IgD-negative memory B cell (primary cell): Measurements from ENCODE around the gene BCAS1. TPM values are rescaled to one million over a fixed set of nuclear protein-coding genes. Genes with fewer than 3 reads are reported as not detected.

Experiments used
- H3K27ac Mint-ChIP-seq, 3 donors: one replicate each; pipeline ENCODE4 v1.8.0; 2020 to 2022; ENCODE audit warnings: mild to moderate bottlenecking in 3 of 3, mixed read lengths in 3 of 3, moderate library complexity in 1 of 3
- H3K27me3 Mint-ChIP-seq: one replicate; pipeline ENCODE4 v1.8.0; 2021; ENCODE audit warnings: mixed read lengths
- H3K36me3 Mint-ChIP-seq: one replicate; pipeline ENCODE4 v1.8.0; 2020; ENCODE audit warnings: mild to moderate bottlenecking, mixed read lengths
- H3K4me1 Mint-ChIP-seq, 3 donors: one replicate each; pipeline ENCODE4 v1.8.0; 2020 to 2022; ENCODE audit warnings: mixed read lengths in 3 of 3, mild to moderate bottlenecking in 1 of 3
- H3K4me3 Mint-ChIP-seq, 4 donors: one replicate each; pipeline ENCODE4 v1.8.0; 2020 to 2022; ENCODE audit warnings: mild to moderate bottlenecking in 4 of 4, mixed read lengths in 4 of 4, moderate library complexity in 3 of 4
- H3K9me3 Mint-ChIP-seq, 3 donors: one replicate each; pipeline ENCODE4 v1.8.0; 2020 to 2021; ENCODE audit warnings: mixed read lengths in 3 of 3, mild to moderate bottlenecking in 1 of 3
- polyA plus RNA-seq: library from polyadenylated mRNA; unstranded; fragments of 300-500 nt; fragmentation: Illumina TruSeq; gene quantifications from one replicate; pipeline ENCODE4 v1.2.3, GENCODE V29; 2021

The BCAS1 gene
- polyA plus RNA-seq, result 1.8 TPM

GRCh38 chr20:54070187-54070987, at the start of gene BCAS1:
Gene BCAS1 (minus strand): TSS chr20:54070594. CDS start chr20:54058718, 11,876 bp downstream.
- H3K4me1 Mint-ChIP-seq, result peaks cover 0 to 17% (median 7%) of the 10 kb centered on the region in 3 donors
- H3K4me3 Mint-ChIP-seq, result no peak within 1 kb of the TSS
- peak within 1 kb of the TSS in 1 of 3 donors; percentile 43 for H3K27ac Mint-ChIP-seq
- no peaks in the 10 kb centered on the region for H3K36me3 Mint-ChIP-seq
- peaks cover 0 to 2% (median 0%) of the 10 kb centered on the region in 3 donors for H3K9me3 Mint-ChIP-seq
- H3K27me3 Mint-ChIP-seq, result peaks cover 3% of the 10 kb centered on the region

DNA sequence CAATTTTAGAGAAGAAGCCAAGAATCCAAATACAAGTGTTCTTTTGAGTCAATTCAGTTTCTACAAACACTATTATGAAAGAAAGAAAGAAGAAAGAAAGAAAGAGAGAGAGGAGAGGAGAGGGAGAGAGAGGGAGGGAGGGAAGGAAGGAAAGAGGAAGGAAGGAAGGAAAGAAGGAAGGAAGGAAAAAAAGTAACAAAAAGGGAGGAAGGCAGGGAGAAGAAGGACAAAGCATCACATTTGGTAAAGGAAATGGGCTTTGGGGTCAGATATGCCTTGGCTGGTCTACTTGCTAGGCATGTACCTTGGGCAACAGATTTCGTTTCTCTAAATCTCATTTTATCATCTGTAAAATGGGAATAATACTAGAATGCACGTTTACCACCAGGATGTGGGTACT, 49.4 kb upstream of the BCAS1 start:
- Mint-ChIP-seq H3K4me1 (peaks cover 3 to 6% (median 4%) of the 10 kb centered on the region in 3 donors), H3K4me3 (no peak overlapping the region), H3K9me3 (no peaks in the 10 kb centered on the region), H3K27me3 (peaks cover 1% of the 10 kb centered on the region), H3K27ac (no peak overlapping the region), H3K36me3 (peaks cover 2% of the 10 kb centered on the region)

DNA sequence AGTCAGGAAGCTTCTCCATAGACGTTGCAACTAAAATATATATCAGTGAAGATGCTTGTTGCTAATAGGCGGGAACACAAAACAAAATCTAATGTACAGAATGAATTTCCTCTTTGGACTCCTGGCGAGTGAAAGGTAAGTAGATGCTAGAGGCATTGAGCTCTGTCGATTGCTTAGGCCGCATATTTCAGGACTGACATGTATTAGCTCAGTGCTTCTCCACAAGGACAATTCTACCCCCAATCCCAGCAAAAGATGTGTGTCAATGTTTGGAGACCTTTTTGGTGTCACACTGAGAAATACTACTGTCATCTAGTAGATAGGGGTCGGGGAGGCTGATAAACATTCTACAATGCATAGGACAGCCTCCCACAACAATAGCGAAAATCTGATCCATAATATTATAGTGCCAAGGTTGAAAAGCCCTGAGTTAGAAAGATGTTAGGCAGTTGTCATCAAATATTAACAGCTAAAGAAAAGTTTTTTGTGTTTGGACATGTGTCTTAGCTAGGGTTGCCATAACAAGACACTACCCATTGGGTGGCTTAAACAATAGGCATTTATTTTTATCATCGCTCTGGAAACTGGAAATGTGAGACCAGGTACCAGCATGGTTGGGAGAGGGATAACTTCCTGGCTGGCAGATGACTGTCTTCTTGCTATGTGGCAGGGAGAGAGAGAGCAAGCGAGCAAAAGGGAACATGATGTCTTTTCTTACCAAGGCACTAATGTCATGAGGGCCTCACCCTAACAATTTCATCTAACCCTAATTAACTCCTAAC, 48.0 kb upstream of the BCAS1 start:
- Mint-ChIP-seq H3K4me1 (peaks cover 3 to 6% (median 4%) of the 10 kb centered on the region in 3 donors), H3K9me3 (no peaks in the 10 kb centered on the region), H3K27ac (no peak overlapping the region), H3K4me3 (no peak overlapping the region), H3K36me3 (peaks cover 4% of the 10 kb centered on the region), H3K27me3 (peaks cover 4% of the 10 kb centered on the region)

- Mint-ChIP-seq H3K36me3 (peaks cover 4% of the 10 kb centered on the region), H3K4me1 (peaks cover 0 to 1% (median 0%) of the 10 kb centered on the region in 3 donors), H3K27me3 (peaks cover 7% of the 10 kb centered on the region), H3K4me3 (no peak overlapping the region), H3K27ac (no peak overlapping the region), H3K9me3 (no peaks in the 10 kb centered on the region)
Measured at GRCh38 chr20:54116550-54117235, 46.3 kb upstream of the BCAS1 start.

DNA sequence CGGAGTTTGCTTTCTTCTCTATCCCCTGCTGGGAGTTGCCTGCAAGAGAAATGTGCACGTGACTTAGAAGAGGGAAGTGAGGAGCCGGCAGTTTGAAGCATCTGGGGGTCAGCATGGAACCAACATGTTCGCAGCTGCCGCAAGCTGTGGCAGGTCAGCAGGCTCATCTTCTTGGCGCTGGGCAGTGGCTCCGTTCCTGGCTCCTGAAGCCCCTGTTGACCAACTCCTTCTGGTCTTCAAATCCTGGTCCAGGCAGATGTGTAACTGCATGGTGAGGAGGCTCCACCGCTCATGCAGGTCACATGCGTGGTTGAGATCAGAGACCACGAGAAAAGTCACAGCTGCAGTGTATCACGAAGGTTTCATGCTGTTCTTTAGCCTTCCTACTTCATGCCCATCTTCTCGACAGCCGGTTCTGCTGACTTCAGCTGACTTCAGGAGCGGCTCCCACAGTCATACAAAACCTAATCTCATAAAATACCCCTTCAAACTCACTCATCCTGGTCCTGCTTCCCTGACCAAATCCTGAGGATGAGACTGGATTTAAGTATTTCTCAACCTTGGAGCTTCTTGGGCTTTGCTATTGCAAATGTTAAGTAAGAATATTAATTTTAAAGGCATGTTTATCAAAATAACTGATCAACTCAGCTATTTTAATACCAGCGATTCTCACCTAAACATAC, 44.9 kb upstream of the BCAS1 start:
- H3K4me1 Mint-ChIP-seq, result no peaks in the 10 kb centered on the region
- H3K27ac Mint-ChIP-seq, result no peak overlapping the region
- peaks cover 7% of the 10 kb centered on the region for H3K27me3 Mint-ChIP-seq
- H3K36me3 Mint-ChIP-seq, result peaks cover 2% of the 10 kb centered on the region
- H3K9me3 Mint-ChIP-seq, result no peaks in the 10 kb centered on the region
- no peak overlapping the region for H3K4me3 Mint-ChIP-seq

DNA sequence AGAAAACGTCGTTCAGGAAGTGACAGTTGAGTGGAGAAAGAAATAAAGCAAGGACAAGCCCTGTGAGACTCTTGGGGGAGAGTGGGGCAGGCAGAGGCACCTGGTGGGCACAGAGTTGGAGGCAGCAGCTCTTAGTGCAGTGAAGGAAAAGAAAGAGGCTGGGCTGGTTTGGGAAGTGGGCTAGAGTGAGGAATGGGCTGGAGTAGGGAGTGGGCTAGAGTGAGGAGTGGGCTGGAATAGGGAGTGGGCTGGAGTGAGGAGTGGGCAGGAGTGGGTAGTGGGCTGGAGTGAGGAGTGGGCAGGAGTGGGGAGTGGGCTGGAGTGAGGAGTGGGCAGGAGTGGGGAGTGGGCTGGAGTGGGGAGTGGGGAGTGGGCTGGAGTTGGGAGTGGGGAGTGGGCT, 43.7 kb upstream of the BCAS1 start:
- peaks cover 2% of the 10 kb centered on the region for H3K36me3 Mint-ChIP-seq
- no peak overlapping the region for H3K4me3 Mint-ChIP-seq
- H3K27ac Mint-ChIP-seq, result no peak overlapping the region

GRCh38 chr20:54113566-54113965, 43.2 kb upstream of the BCAS1 start:
- no peaks in the 10 kb centered on the region for H3K9me3 Mint-ChIP-seq

More for the DNA sequence above, 43.7 kb upstream of the BCAS1 start:
- Mint-ChIP-seq H3K4me1 (no peaks in the 10 kb centered on the region), H3K9me3 (no peaks in the 10 kb centered on the region), H3K27me3 (peaks cover 7% of the 10 kb centered on the region)

GRCh38 chr20:54112221-54112884, 42.0 kb upstream of the BCAS1 start:
- Mint-ChIP-seq H3K27me3 (peaks cover 8% of the 10 kb centered on the region), H3K27ac (no peak overlapping the region), H3K4me3 (no peak overlapping the region)

More at GRCh38 chr20:54113566-54113965, 43.2 kb upstream of the BCAS1 start:
- H3K27ac Mint-ChIP-seq, result no peak overlapping the region
- no peaks in the 10 kb centered on the region for H3K4me1 Mint-ChIP-seq
- H3K27me3 Mint-ChIP-seq, result peaks cover 7% of the 10 kb centered on the region
- peaks cover 2% of the 10 kb centered on the region for H3K36me3 Mint-ChIP-seq
- H3K4me3 Mint-ChIP-seq, result no peak overlapping the region

DNA sequence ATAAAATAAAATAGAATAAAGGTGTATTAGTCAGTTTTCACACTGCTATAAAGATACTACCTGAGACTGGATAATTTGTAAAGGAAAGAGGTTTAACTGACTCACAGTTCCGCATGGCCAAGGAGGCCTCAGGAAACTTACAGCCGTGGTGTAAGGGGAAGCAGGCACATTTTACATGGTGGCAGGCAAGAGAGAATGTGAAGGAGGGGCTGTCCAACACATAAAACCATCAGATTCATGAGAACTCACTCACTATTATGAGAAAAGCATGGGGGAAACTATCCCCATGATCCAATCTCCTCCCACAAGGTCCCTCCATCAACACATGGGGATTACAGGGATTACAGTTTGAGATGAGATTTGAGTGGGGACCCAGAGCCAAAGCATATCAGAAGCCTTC, 41.1 kb upstream of the BCAS1 start:
- Mint-ChIP-seq H3K27me3 (peaks cover 8% of the 10 kb centered on the region), H3K4me3 (no peak overlapping the region), H3K4me1 (no peaks in the 10 kb centered on the region), H3K27ac (no peak overlapping the region), H3K9me3 (no peaks in the 10 kb centered on the region), H3K36me3 (peaks cover 2% of the 10 kb centered on the region)

More at GRCh38 chr20:54112221-54112884, 42.0 kb upstream of the BCAS1 start:
- H3K36me3 Mint-ChIP-seq, result peaks cover 2% of the 10 kb centered on the region
- no peaks in the 10 kb centered on the region for H3K9me3 Mint-ChIP-seq
- H3K4me1 Mint-ChIP-seq, result no peaks in the 10 kb centered on the region

DNA sequence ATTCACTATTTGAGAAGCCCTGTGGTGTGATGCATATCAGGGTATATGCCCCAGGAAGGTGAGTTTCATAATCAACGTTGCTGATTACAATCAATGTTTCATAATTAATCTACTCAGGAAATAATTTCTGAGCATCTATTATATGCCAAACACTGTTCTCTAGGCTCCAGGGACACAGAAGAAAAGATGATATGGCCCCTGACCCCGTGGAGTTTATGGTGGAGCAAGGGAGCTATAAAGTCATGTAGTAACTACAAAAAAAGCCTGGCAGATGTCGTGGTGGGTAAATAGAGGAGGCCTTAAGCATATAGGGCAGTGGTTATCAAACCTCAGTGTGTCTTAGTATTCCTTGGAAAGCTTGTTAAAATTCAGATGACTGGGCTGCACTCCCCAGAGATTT, 40.1 kb upstream of the BCAS1 start:
- peaks cover 2% of the 10 kb centered on the region for H3K36me3 Mint-ChIP-seq
- peaks cover 7% of the 10 kb centered on the region for H3K27me3 Mint-ChIP-seq
- H3K27ac Mint-ChIP-seq, result no peak overlapping the region
- H3K4me1 Mint-ChIP-seq, result no peaks in the 10 kb centered on the region
- H3K9me3 Mint-ChIP-seq, result no peaks in the 10 kb centered on the region
- H3K4me3 Mint-ChIP-seq, result no peak overlapping the region

- Mint-ChIP-seq H3K36me3 (peaks cover 2% of the 10 kb centered on the region), H3K9me3 (no peaks in the 10 kb centered on the region), H3K27ac (no peak overlapping the region), H3K27me3 (peaks cover 7% of the 10 kb centered on the region), H3K4me1 (no peaks in the 10 kb centered on the region), H3K4me3 (no peak overlapping the region)
Measured at GRCh38 chr20:54110041-54110440, 39.6 kb upstream of the BCAS1 start.

DNA sequence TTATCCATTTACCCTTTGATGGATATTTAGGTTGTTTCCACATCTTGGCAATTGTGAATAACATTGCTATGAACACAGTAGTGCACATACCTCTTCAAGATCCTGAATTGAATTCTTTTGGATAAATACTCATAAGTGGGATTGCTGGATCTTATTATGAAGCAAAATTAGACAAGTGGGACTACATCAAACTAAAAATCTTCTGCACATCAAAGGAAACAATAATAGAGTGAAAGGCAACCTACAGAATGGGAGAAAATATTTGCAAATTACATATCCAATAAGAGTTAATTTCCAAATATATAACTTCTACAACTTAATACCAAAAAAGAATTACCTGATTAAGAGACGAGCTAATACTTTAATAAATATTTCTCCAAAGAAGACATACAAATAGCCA, 38.4 kb upstream of the BCAS1 start:
- no peak overlapping the region for H3K4me3 Mint-ChIP-seq
- H3K27me3 Mint-ChIP-seq, result peaks cover 5% of the 10 kb centered on the region
- no peaks in the 10 kb centered on the region for H3K9me3 Mint-ChIP-seq
- H3K4me1 Mint-ChIP-seq, result peaks cover 0 to under 1% (median 0%) of the 10 kb centered on the region in 3 donors
- no peaks in the 10 kb centered on the region for H3K36me3 Mint-ChIP-seq
- no peak overlapping the region for H3K27ac Mint-ChIP-seq

- Mint-ChIP-seq H3K27ac (no peak overlapping the region), H3K9me3 (no peaks in the 10 kb centered on the region), H3K36me3 (no peaks in the 10 kb centered on the region), H3K27me3 (peaks cover 4% of the 10 kb centered on the region), H3K4me1 (peaks cover 0 to 3% (median under 1%) of the 10 kb centered on the region in 3 donors), H3K4me3 (no peak overlapping the region)
Measured at GRCh38 chr20:54108326-54108642, 37.9 kb upstream of the BCAS1 start.

DNA sequence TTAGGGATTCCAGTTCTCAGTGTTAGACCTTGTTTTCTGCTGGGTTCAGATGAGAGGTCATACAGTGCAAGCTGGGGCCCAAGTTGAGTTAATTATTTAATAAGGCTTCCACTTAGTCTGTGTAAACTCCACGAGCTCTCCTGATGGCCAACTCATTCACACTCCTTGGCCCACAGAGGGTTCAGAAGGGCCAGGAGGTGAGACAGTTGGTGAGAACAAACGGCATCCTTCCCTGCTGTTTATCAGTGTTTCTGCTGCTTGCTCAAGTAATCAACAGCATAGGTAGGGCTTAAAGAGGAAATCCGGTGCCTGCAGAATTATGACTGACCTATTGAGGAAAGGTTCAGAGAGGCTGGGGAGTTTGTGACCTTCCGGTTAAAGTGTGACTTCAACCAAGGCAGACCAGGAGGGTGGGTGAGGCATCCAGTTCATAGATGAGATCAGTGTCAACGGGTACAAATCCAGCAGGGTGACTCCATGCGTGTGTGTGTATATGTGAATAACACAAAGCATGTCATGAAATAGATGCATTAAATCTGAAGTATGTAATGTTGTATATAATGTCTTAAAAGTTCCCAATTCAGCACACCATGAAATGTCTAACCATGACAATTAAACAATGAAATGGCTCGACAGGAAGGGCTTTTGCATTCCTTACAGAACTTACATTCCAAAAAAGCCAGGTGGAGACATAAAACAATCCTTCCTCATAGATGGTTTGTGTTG, 37.4 kb upstream of the BCAS1 start:
- peaks cover 0 to 3% (median 1%) of the 10 kb centered on the region in 3 donors for H3K4me1 Mint-ChIP-seq
- no peaks in the 10 kb centered on the region for H3K36me3 Mint-ChIP-seq
- peaks cover 4% of the 10 kb centered on the region for H3K27me3 Mint-ChIP-seq
- H3K27ac Mint-ChIP-seq, result no peak overlapping the region
- no peak overlapping the region for H3K4me3 Mint-ChIP-seq
- no peaks in the 10 kb centered on the region for H3K9me3 Mint-ChIP-seq
